ENCODE measurements around the gene SFT2D1. TPM values are rescaled to one million over a fixed set of nuclear protein-coding genes. Genes with fewer than 3 reads are reported as not detected.

Gene SFT2D1
- total RNA-seq, 1 donor from 2014 or later: 77.7 TPM

DNA sequence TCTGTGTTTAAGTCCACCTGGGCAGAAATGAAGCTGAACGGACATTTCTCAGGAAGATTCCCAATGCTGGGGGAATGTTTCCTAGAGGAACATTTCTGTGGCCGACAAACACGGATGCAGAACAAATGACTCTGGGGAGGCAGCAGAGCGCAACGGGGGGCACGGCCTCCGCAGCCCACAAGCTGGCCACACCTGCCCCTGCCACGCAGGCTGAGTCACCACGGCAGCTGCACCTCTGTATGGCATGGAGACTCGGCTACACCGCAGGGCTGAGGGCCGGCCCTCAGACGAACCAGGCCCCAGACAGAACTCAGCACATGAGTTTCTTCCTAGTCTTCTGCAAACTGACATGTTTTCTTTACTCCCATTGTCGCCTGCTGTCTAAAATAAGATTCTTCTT is 24.1 kb downstream of the SFT2D1 start:
- no peak overlapping the region for H3K27ac ChIP-seq
- H3K4me1 ChIP-seq: no peaks in the 10 kb centered on the region
- no peak for DNase-seq (ENCODE audit: low spot score in 2 of 2)
- no peaks in the 10 kb centered on the region for H3K9me3 ChIP-seq
- H3K27me3 ChIP-seq: no peaks in the 10 kb centered on the region
- peaks cover 13 to 43% of the 10 kb centered on the region in 2 donors for H3K36me3 ChIP-seq
- TF ChIP-seq, protein P1, sequence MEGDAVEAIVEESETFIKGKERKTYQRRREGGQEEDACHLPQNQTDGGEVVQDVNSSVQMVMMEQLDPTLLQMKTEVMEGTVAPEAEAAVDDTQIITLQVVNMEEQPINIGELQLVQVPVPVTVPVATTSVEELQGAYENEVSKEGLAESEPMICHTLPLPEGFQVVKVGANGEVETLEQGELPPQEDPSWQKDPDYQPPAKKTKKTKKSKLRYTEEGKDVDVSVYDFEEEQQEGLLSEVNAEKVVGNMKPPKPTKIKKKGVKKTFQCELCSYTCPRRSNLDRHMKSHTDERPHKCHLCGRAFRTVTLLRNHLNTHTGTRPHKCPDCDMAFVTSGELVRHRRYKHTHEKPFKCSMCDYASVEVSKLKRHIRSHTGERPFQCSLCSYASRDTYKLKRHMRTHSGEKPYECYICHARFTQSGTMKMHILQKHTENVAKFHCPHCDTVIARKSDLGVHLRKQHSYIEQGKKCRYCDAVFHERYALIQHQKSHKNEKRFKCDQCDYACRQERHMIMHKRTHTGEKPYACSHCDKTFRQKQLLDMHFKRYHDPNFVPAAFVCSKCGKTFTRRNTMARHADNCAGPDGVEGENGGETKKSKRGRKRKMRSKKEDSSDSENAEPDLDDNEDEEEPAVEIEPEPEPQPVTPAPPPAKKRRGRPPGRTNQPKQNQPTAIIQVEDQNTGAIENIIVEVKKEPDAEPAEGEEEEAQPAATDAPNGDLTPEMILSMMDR (IDR thresholded peaks at IDR 0.05): no peak
- H3K4me3 ChIP-seq: no peak overlapping the region
- intact Hi-C loops (cut with DNase I): no loop called here

DNA sequence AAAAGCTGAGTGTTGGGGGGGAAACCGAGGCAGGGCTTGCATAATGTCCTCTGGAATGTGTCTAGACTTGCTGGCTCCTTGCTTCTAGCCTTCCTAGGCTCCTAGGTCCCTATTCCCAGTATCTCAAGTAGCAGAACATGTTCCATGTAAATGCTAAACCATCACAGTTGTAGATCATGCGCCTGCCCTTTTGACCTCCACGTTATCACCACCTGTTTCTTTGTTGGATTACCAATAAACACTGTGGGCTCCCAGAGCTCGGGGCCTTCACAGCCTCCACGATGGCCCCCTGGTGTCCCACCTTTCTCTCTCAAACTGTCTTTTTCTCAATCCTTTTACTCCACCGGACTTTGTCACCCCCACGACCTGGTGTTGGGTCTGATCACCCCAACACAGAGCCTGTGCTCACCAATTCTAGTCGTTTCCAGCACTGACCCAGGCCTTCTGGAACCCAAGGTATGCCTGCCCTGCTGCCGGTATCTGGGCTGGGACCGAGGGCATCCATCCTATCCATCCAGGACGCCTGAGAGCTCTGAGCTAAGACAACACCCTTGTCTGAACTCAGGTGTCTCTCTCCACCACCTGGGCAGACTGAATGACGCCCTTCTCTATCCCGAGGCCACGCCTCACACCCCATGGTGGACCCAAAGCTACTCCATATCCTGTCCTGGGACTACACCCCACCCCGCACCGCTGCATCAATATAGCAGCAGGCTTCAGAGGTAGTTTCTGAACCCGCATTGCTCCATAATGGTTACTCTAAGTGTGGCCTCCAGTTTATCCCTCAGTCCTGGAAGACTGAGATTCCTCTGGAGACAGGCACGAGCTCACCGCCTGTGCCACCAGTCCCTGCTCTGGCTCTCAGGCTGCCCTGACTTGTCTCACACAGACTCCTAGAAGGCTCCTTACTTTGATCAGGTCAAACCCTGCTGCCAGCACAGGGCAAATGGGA is 24.8 kb downstream of the SFT2D1 start:
- no peak for DNase-seq (ENCODE audit: low spot score in 2 of 2)
- intact Hi-C loops (cut with DNase I): no loop called here
- TF ChIP-seq, protein P1 (IDR thresholded peaks at IDR 0.05): no peak
- Histone ChIP-seq H3K9me3 (no peaks in the 10 kb centered on the region), H3K27me3 (no peaks in the 10 kb centered on the region), H3K36me3 (peaks cover 13 to 37% of the 10 kb centered on the region in 2 donors), H3K27ac (no peak overlapping the region), H3K4me3 (no peak overlapping the region), H3K4me1 (no peaks in the 10 kb centered on the region)

DNA sequence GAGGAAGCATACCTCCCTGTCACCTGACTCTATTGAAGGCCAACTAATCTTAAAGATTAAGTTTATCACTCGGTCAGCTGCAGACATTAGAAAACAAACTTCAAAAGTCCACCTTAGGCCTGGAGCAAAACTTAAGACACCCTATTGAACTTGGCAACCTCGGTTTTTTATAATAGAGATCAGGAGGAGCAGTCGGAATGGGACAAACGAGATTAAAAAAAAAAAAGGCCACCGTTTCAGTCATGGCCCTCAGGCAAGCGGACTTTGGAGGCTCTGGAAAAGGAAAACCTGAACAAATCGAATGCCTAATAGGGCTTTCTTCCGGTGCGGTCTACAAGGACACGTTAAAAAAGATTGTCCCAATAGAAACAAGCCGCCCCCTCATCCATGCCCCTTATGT is 26.9 kb downstream of the SFT2D1 start:
- DNase-seq (ENCODE audit: low spot score in 2 of 2): no peak
- Histone ChIP-seq H3K27me3 (no peaks in the 10 kb centered on the region), H3K36me3 (peaks cover 4 to 16% of the 10 kb centered on the region in 2 donors), H3K27ac (no peak overlapping the region), H3K4me3 (no peak overlapping the region), H3K9me3 (no peaks in the 10 kb centered on the region), H3K4me1 (no peaks in the 10 kb centered on the region)
- TF ChIP-seq, protein P1 (IDR thresholded peaks at IDR 0.05): no peak
- intact Hi-C loops (cut with DNase I): no loop called here

DNA sequence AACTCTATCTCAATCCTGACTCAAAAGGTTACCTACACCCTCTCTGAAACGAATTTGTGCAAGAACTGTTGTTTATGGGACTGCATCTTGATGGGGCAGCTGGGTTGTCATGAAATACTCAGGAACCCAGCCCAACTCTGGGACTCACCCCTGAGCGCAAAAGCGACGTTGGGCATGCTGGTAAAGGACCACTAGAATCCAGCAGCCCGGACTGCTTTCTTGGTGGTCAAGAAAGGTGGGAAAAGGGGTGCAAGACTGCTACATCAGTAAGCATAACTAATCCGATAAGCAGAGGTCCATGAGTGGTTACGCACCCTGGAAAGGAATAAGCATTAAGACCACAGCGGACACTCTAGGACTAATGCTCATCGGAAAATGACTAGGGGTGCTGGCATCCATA is 27.9 kb downstream of the SFT2D1 start:
- TF ChIP-seq, protein P1 (IDR thresholded peaks at IDR 0.05): no peak
- Histone ChIP-seq H3K4me1 (no peaks in the 10 kb centered on the region), H3K9me3 (no peaks in the 10 kb centered on the region), H3K27me3 (no peaks in the 10 kb centered on the region), H3K4me3 (no peak overlapping the region), H3K27ac (no peak overlapping the region), H3K36me3 (peaks cover 4 to 6% of the 10 kb centered on the region in 2 donors)
- intact Hi-C loops (cut with DNase I): no loop called here
- DNase-seq (ENCODE audit: low spot score in 2 of 2): no peak

DNA sequence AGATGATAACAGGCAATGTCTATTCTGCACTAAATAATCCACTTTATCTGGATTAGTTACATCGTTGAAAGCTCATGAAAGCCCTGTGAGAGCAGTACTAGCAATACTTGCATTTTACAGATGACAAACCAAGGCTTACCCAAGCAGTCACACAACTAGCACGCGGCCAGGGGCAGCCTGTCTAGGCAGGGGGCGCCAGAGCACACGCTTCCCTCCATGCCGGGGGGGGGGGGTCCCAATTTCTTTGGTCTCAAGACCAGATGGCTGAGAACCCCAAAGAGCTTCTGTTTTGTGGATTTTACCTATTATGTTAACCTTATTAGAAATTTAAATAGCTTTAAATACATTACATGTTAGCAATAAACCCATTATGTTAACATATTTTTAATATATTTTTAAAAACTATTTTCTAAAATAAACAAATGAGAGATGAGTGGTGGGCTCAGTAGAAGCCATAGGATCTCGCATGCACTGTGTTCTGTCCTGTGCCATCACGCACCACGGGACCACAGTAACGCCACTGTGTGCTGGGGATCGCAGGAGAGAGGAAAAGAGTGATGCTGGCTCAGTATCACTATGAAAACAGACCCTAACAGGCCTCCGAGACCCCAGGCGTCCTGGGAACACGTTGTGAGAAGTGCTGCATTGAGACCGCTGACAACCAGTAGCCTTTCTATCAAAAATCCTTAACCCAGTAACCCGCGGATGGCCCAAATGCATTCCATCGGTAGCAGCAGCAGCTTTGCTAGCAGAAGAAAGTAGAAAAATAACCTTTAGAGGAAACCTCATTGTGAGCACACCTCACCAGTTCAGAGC is 28.9 kb downstream of the SFT2D1 start:
- no peak overlapping the region for H3K27ac ChIP-seq
- no peak for DNase-seq (ENCODE audit: low spot score in 2 of 2)
- H3K27me3 ChIP-seq: no peaks in the 10 kb centered on the region
- TF ChIP-seq, protein P1 (IDR thresholded peaks at IDR 0.05): peak; percentile 46 to 74 (median 59)
- H3K4me1 ChIP-seq: peaks cover 0 to 2% of the 10 kb centered on the region in 2 donors
- peaks cover 0 to 3% of the 10 kb centered on the region in 2 donors for H3K36me3 ChIP-seq
- H3K9me3 ChIP-seq: no peaks in the 10 kb centered on the region
- H3K4me3 ChIP-seq: no peak overlapping the region
- intact Hi-C loops (cut with DNase I): loop anchor here (1.0 kb wide), 1 partner anchor 87 kb away; no protein-coding TSS in a partner anchor

Measured in ascending aorta (tissue), 2 donors.